K562 (cell line): ENCODE data around the gene MMEL1. TPM values are rescaled to one million over a fixed set of nuclear protein-coding genes. Genes with fewer than 3 reads are reported as not detected.

Source experiments
- ATAC-seq: fragments of 200-7000 bp; cut with Tn5 transposase; 3 replicates; pipeline ENCODE4 v1.9.1; 2020; ENCODE audit warnings: moderate library complexity
- BruUV-seq: library from RNA; stranded (reverse); fragments of 400-500 nt; replicated peaks from 2 replicates; lab custom pipeline; 2021; lab: Mats Ljungman, UMichigan
- CTCF ChIA-PET: fragments of 300-600 bp; formaldehyde crosslinking; extraction: SDS; loops from one replicate; lab custom pipeline; 2021; ENCODE audit warnings: low intra/inter-chr PET ratio; lab: Yijun Ruan, JAX
- POLR2A ChIA-PET: fragments of 300-600, 350-650 bp; sonication (Branson Sonifier 250); formaldehyde crosslinking; extraction: SDS; loops from one replicate; lab custom pipeline; 2021; ENCODE audit warnings: antibody characterized with exemption, inconsistent platforms; lab: Yijun Ruan, JAX
- DNase-seq, 4 experiments: peaks; one replicate each; pipeline versions ENCODE4 v3.0.0 to v3.0.0-alpha.2; 2011 to 2018; ENCODE audit warnings: low spot score in 3 of 4, mixed read lengths in 3 of 4; ENCODE audit errors: extremely low read depth in 1 of 4
- FAIRE-seq: peaks from 2 replicates; lab custom pipeline; 2011; peaks lifted over from hg19 to GRCh38; lab: Jason Lieb, UNC
- H2AFZ ChIP-seq: 2 replicates; pipeline ENCODE4 v1.6.0; 2011; ENCODE audit warnings: low read depth, low read length, control low read depth, inconsistent platforms
- H3K27ac ChIP-seq: fragments of 200-600 bp; 3 replicates; pipeline ENCODE4 v1.8.0; 2011; ENCODE audit warnings: low read depth, mild to moderate bottlenecking, control low read depth, inconsistent platforms, low read length, moderate library complexity, mixed read lengths; ENCODE audit errors: extremely low read depth
- H3K27me3 ChIP-seq, 2 experiments: fragments of 300-600 bp in 1 of 2; 2 replicates in 1 of 2; 3 replicates in 1 of 2; pipeline versions ENCODE4 v1.6.0 to v1.8.0; 2011; ENCODE audit warnings: inconsistent platforms in 2 of 2, low read length in 2 of 2, mild to moderate bottlenecking in 1 of 2, mixed read lengths in 1 of 2, moderate library complexity in 1 of 2; ENCODE audit not compliant: control insufficient read depth in 2 of 2, insufficient read depth in 2 of 2
- H3K36me3 ChIP-seq: fragments of 300-600 bp; 3 replicates; pipeline ENCODE4 v1.8.0; 2011; ENCODE audit warnings: mild to moderate bottlenecking, low read length, inconsistent platforms; ENCODE audit not compliant: control insufficient read depth, insufficient read depth
- H3K4me1 ChIP-seq, 2 experiments: fragments of 200-600 bp in 1 of 2; replicated peaks in 1 of 2; 2 replicates in 1 of 2; 3 replicates in 1 of 2; pipeline versions ENCODE4 v1.5.1 to v1.8.0; 2011; ENCODE audit warnings: inconsistent platforms in 2 of 2, low read length in 2 of 2, mild to moderate bottlenecking in 1 of 2, mixed read lengths in 1 of 2, moderate library complexity in 1 of 2; ENCODE audit not compliant: control insufficient read depth in 2 of 2, insufficient read depth in 2 of 2
- H3K4me2 ChIP-seq: 2 replicates; pipeline ENCODE4 v1.6.1; 2011; ENCODE audit warnings: low read length, control low read depth, inconsistent platforms, mixed read lengths; ENCODE audit not compliant: insufficient read depth
- H3K4me3 ChIP-seq: fragments of 200-600 bp; sonication (generic), shearing (Covaris generic); 2 replicates; pipeline ENCODE4 v1.5.1; 2016; ENCODE audit warnings: control low read depth, inconsistent platforms
- H3K79me2 ChIP-seq: fragments of 200-600 bp; 3 replicates; pipeline ENCODE4 v1.8.0; 2011; ENCODE audit warnings: low read length, inconsistent platforms; ENCODE audit not compliant: control insufficient read depth, insufficient read depth
- H3K9ac ChIP-seq, 2 experiments: 2 replicates each; pipeline versions ENCODE4 v1.6.0 to v1.6.1; 2011; ENCODE audit warnings: low read depth in 2 of 2, low read length in 2 of 2, control low read depth in 1 of 2, inconsistent platforms in 1 of 2, mild to moderate bottlenecking in 1 of 2, mixed read lengths in 1 of 2; ENCODE audit not compliant: insufficient read depth in 1 of 2
- H3K9me1 ChIP-seq: one replicate; pipeline ENCODE4 v1.6.0; 2011; ENCODE audit warnings: inconsistent platforms, mild to moderate bottlenecking, low read length, moderate library complexity; ENCODE audit not compliant: control insufficient read depth, insufficient read depth
- H3K9me3 ChIP-seq: replicated peaks from 2 replicates; pipeline ENCODE4 v1.5.1; 2011; ENCODE audit warnings: low read depth, low read length, inconsistent platforms; ENCODE audit not compliant: control insufficient read depth, insufficient read depth
- H4K20me1 ChIP-seq: replicated peaks from 2 replicates; pipeline ENCODE4 v1.6.1; 2011; ENCODE audit warnings: low read length, inconsistent platforms, mixed read lengths; ENCODE audit not compliant: control insufficient read depth, insufficient read depth
- BCL6 ChIP-seq: fragments of 250-450 bp; sonication (Bioruptor Pico); IDR thresholded peaks from 2 replicates; pipeline ENCODE4 v1.4.0; 2020
- CCNT2 ChIP-seq: IDR thresholded peaks from 2 replicates; pipeline ENCODE4 v1.6.1; 2011; ENCODE audit warnings: borderline replicate concordance, low read depth, mild to moderate bottlenecking, moderate library complexity, mixed read lengths, low read length; ENCODE audit not compliant: insufficient read length; ENCODE audit errors: extremely low read depth
- ELF1 ChIP-seq: fragments of 200-800 bp; sonication (Bioruptor generic); IDR thresholded peaks from 2 replicates; pipeline ENCODE4 v1.6.1; 2016; ENCODE audit warnings: missing genetic modification characterization, missing compliant biosample characterization
- GATAD2B ChIP-seq: fragments of 450-650 bp; IDR thresholded peaks from 2 replicates; pipeline ENCODE4 v1.6.1; 2017; ENCODE audit warnings: mild to moderate bottlenecking, borderline replicate concordance
- GTF2F1 ChIP-seq: IDR thresholded peaks from 2 replicates; pipeline ENCODE4 v1.6.1; 2011; ENCODE audit warnings: low read depth, low read length, improper control_type of control experiment
- MAFG ChIP-seq: fragments of 450-650 bp; conservative IDR thresholded peaks from 2 replicates; pipeline ENCODE4 v1.6.1; 2016; ENCODE audit warnings: missing genetic modification characterization, missing compliant biosample characterization
- NR2C2 ChIP-seq, 2 experiments: fragments of 200-800 bp in 1 of 2; sonication (Bioruptor generic) in 1 of 2; sonication (generic) in 1 of 2; formaldehyde crosslinking in 1 of 2; IDR thresholded peaks; 2 replicates each; pipeline versions ENCODE4 v1.6.1 to v1.8.0; 2016 to 2022; ENCODE audit warnings: mild to moderate bottlenecking in 1 of 2, missing compliant biosample characterization in 1 of 2, missing genetic modification characterization in 1 of 2, missing genetic modification reagents in 1 of 2
- PCBP1 ChIP-seq: fragments of 200-400 bp; formaldehyde crosslinking; IDR thresholded peaks from 2 replicates; pipeline ENCODE4 v1.6.1; 2018; ENCODE audit warnings: mild to moderate bottlenecking, low read depth, low read length; ENCODE audit not compliant: poor library complexity, severe bottlenecking
- POLR3G ChIP-seq: IDR thresholded peaks from 2 replicates; pipeline ENCODE4 v1.6.1; 2011; ENCODE audit not compliant: insufficient read length, insufficient replicate concordance; ENCODE audit errors: extremely low read depth
- TEAD2 ChIP-seq: fragments of 450-650 bp; IDR thresholded peaks from 2 replicates; pipeline ENCODE4 v1.6.1; 2016; ENCODE audit warnings: missing genetic modification characterization, control low read depth, missing compliant biosample characterization
- ZEB2 ChIP-seq: fragments of 450-650 bp; IDR thresholded peaks from 2 replicates; pipeline ENCODE4 v1.6.1; 2016
- WGBS: fragments of 100-300 bp; shearing (Covaris generic); methylation state at CpG from one replicate; pipeline ENCODE4 v1.1.6; 2016; ENCODE audit warnings: low coverage, mixed read lengths; ENCODE audit not compliant: insufficient coverage; ENCODE audit errors: missing lambda C conversion rate; 5-methylcytosine and 5-hydroxymethylcytosine counted together
- in situ Hi-C: fragments of 300-500 bp; cut with MboI; formaldehyde crosslinking; loops from 4 replicates; pipeline ENCODE4 v1.15.0; 2018; ENCODE audit warnings: inconsistent platforms, mixed read lengths
- intact Hi-C: fragments of 100-400 bp; cut with micrococcal nuclease; formaldehyde crosslinking; loops from 2 replicates; pipeline ENCODE4 v1.14.2; 2022
- polyA plus RNA-seq, 8 experiments: library from polyadenylated mRNA; depleted of rRNA in 4 of 8; stranded (reverse) in 5 of 8; unstranded in 3 of 8; fragments of >200 nt; fragmentation: Nextera tagmentation in 2 of 8; fragmentation: Illumina TruSeq in 1 of 8; extraction: Ambion mirVana in 2 of 8; extraction: Trizol in 1 of 8; gene quantifications; 2 replicates each; pipeline versions ENCODE4 v1.2.1 to v1.2.3, GENCODE V29; 2011 to 2014; ENCODE audit warnings: inconsistent platforms in 1 of 8, missing spikeins in 1 of 8
- total RNA-seq, 7 experiments: library from RNA; depleted of rRNA in 6 of 7; stranded (reverse); fragments of >200 nt in 6 of 7; fragmentation: Illumina TruSeq in 2 of 7; extraction: Trizol in 2 of 7; gene quantifications; 2 replicates each; pipeline versions ENCODE4 v1.2.1 to v1.2.3, GENCODE V29; 2011 to 2021; ENCODE audit warnings: low replicate concordance in 1 of 7
- TF ChIP-seq, protein P1 (sequence below): fragments of 450-650 bp; formaldehyde crosslinking; IDR thresholded peaks from 2 replicates; pipeline ENCODE4 v1.4.0; 2022; ENCODE audit warnings: missing genetic modification characterization
- TF ChIP-seq, protein P2 (sequence below): fragments of 450-650 bp; IDR thresholded peaks from 2 replicates; pipeline ENCODE4 v1.7.0; 2016; ENCODE audit warnings: borderline replicate concordance

MMEL1 gene
- total and polyA plus RNA-seq, 9 of the 15 experiments (the other 6 are each of a cell fraction or from before 2014, with no cell fraction given), result not detected

DNA sequence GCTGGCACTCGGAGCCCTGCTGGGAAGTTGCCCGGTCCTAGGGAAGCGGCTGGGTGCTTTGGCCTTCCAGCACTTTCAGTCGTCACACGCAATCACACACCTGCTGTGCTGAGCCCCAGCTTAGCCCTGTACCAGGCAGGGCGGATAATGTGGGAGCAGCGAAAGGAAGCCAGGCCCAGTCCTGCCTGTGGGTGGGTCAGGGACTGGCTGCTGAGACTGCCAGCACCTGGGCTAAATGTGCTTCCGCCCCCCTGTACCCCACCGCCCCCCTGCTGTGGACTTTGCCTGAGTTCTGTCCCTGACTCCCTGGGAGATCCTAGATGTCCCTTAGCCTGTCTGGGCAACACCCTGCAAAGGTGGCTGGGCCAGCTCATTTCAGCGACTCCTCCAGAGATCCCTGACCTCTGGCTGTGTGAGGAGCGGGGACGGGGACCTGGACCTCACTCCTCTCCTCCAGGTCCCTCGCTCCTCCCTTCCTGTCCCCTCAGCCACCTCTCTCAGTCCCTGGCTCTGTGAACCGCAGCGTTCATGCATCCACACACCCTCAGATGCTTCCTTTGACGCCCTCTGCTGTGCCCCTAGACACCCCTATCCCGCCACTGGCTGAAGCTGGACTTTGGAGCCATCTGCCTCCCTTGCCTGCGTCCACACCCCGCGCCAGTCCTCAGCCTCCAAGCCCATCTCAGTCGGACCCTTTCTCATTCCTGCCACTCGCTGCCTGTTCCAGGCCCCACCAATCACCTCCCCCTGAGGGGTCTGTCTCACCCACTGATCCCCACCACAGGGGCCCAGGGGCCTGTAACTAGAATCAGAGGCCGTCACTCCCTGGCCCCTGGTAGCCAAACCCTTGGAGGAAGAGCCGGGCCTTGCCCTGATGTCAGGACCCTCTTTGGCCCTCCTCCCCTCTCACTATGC is 1.4 kb downstream of the MMEL1 start:
- intact Hi-C loops (no loop called here), in situ Hi-C loops (loop anchor here (10.0 kb wide), 1 partner anchor 217 kb away; the partner anchor contains the start of gene PEX10)
- no peak for ATAC-seq
- no peak for TF ChIP-seq BCL6
- TF ChIP-seq, protein P1, sequence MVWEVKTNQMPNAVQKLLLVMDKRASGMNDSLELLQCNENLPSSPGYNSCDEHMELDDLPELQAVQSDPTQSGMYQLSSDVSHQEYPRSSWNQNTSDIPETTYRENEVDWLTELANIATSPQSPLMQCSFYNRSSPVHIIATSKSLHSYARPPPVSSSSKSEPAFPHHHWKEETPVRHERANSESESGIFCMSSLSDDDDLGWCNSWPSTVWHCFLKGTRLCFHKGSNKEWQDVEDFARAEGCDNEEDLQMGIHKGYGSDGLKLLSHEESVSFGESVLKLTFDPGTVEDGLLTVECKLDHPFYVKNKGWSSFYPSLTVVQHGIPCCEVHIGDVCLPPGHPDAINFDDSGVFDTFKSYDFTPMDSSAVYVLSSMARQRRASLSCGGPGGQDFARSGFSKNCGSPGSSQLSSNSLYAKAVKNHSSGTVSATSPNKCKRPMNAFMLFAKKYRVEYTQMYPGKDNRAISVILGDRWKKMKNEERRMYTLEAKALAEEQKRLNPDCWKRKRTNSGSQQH (CRISPR knock-in tag), result no peak
- TF ChIP-seq CCNT2, result no peak
- no peak for TF ChIP-seq TEAD2 (tag)
- TF ChIP-seq ZEB2, result no peak
- no peak for TF ChIP-seq ELF1 (tag)
- TF ChIP-seq MAFG (tag), result no peak
- no peak for TF ChIP-seq NR2C2 (CRISPR knock-in tag; IDR thresholded peaks at IDR 0.05)
- TF ChIP-seq NR2C2 (tag; IDR thresholded peaks at IDR 0.05), result no peak
- no peak for TF ChIP-seq POLR3G
- no peak for TF ChIP-seq GTF2F1
- TF ChIP-seq PCBP1, result no peak
- no peak for TF ChIP-seq GATAD2B
- TF ChIP-seq, protein P2, sequence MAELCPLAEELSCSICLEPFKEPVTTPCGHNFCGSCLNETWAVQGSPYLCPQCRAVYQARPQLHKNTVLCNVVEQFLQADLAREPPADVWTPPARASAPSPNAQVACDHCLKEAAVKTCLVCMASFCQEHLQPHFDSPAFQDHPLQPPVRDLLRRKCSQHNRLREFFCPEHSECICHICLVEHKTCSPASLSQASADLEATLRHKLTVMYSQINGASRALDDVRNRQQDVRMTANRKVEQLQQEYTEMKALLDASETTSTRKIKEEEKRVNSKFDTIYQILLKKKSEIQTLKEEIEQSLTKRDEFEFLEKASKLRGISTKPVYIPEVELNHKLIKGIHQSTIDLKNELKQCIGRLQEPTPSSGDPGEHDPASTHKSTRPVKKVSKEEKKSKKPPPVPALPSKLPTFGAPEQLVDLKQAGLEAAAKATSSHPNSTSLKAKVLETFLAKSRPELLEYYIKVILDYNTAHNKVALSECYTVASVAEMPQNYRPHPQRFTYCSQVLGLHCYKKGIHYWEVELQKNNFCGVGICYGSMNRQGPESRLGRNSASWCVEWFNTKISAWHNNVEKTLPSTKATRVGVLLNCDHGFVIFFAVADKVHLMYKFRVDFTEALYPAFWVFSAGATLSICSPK, result no peak
- Histone ChIP-seq H3K9ac (no peak overlapping the region), H3K79me2 (no peaks in the 10 kb centered on the region), H3K9me3 (peaks cover 10% of the 10 kb centered on the region), H3K4me1 (peaks cover 0 to 17% of the 10 kb centered on the region in 2 experiments; a peak in 1 of 5 replicates), H3K27me3 (peaks cover 0 to 8% of the 10 kb centered on the region in 2 experiments; a peak in 2 of 5 replicates), H3K4me2 (no peak overlapping the region), H4K20me1 (no peaks in the 10 kb centered on the region), H3K27ac (no peak overlapping the region), H3K36me3 (no peaks in the 10 kb centered on the region), H2AFZ (no peak overlapping the region), H3K4me3 (no peak overlapping the region), H3K9me1 (no peaks in the 10 kb centered on the region)
- 23% methylated on average over 23 of the region's 24 CpGs for WGBS
- ChIA-PET POLR2A (no interaction called here), CTCF (no interaction called here)
- DNase-seq, result no peak
- FAIRE-seq, result no peak
- no TSS peak for BruUV-seq
